GM23248 (cell line): ENCODE measurements around the gene SCNN1B.

ENCODE experiments used
- EZH2 ChIP-seq: fragments of 200-600 bp; sonication (generic); IDR thresholded peaks from 2 replicates; pipeline ENCODE4 v1.6.1; 2018; ENCODE audit warnings: antibody characterized with exemption, mild to moderate bottlenecking; ENCODE audit not compliant: insufficient read depth, poor library complexity, severe bottlenecking
- EZH2phosphoT487 ChIP-seq: fragments of 200-600 bp; sonication (generic); IDR thresholded peaks from 2 replicates; pipeline ENCODE4 v1.6.1; 2018; ENCODE audit warnings: antibody characterized with exemption, moderate library complexity, mild to moderate bottlenecking, low read depth; ENCODE audit not compliant: insufficient read depth

GRCh38 chr16:23330583-23331249 is 28.6 kb downstream of the SCNN1B start:
- TF ChIP-seq EZH2phosphoT487 (no peak), EZH2 (no peak)
